ENCODE results near the gene AOAH.
"Not testable (repeated sequence)": the region's sequence is repeated elsewhere in the genome, so short reads cannot be mapped to it uniquely, and the experiment has no call there.

The AOAH gene

GRCh38 chr7:36473454-36474282 lies 250.6 kb downstream of the AOAH start:
- no peak overlapping the region for H3K4me3 ChIP-seq (ENCODE audit: low read length)
- no peaks in the 10 kb centered on the region for H3K36me3 ChIP-seq (ENCODE audit: control insufficient read depth, insufficient read depth, low read length, severe bottlenecking)
- no peaks in the 10 kb centered on the region for H3K27me3 ChIP-seq (replicated peaks; ENCODE audit: control insufficient read depth, insufficient read depth, low read length)
- peak; percentile 23 for DNase-seq (ENCODE audit: low read depth)
- no peaks in the 10 kb centered on the region for H3K4me1 ChIP-seq (ENCODE audit: control insufficient read depth, insufficient read depth, low read length)
- no peaks in the 10 kb centered on the region for H3K9me3 ChIP-seq (ENCODE audit: control insufficient read depth, low read length)
- no peak overlapping the region for H3K9ac ChIP-seq (ENCODE audit: low read length)

DNA sequence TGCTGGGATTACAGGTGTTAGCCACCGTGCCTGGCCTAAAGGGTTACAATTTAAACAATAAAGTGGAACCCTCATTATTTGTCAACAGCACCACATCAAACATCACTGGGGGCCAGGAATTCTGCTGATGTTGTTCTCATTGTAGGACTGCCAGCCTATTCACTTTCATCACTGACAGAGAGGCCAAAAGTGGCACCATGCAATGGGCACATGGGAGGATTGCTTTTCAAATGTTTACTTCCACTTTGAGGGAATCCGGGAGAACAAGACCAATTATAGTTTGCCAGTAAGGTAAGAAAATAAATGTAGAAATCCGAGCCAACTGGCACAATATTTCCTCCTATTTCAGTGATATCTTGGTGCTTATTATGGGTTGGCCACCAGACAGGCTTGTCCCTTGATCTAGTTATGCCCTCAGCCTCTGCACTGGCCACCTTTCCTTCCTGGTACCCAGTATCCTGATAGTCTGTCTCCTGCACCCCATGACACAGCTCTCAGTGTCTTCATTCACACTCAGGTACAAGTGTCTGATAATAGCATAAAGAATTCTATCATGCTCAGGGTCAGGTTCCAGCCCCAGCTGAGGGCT lies 252.1 kb downstream of the AOAH start:
- DNase-seq (ENCODE audit: low read depth) = no peak
- Histone ChIP-seq H3K9me3 (ENCODE audit: control insufficient read depth, low read length) (no peaks in the 10 kb centered on the region), H3K27me3 (replicated peaks; ENCODE audit: control insufficient read depth, insufficient read depth, low read length) (no peaks in the 10 kb centered on the region), H3K4me3 (ENCODE audit: low read length) (no peak overlapping the region), H3K4me1 (ENCODE audit: control insufficient read depth, insufficient read depth, low read length) (no peaks in the 10 kb centered on the region), H3K36me3 (ENCODE audit: control insufficient read depth, insufficient read depth, low read length, severe bottlenecking) (no peaks in the 10 kb centered on the region), H3K9ac (ENCODE audit: low read length) (no peak overlapping the region)

GRCh38 chr7:36469236-36469635 lies 255.1 kb downstream of the AOAH start:
- H3K4me1 ChIP-seq (ENCODE audit: control insufficient read depth, insufficient read depth, low read length) = no peaks in the 10 kb centered on the region
- H3K9me3 ChIP-seq (ENCODE audit: control insufficient read depth, low read length) = no peaks in the 10 kb centered on the region
- no peak overlapping the region for H3K4me3 ChIP-seq (ENCODE audit: low read length)
- peak; percentile 16 for DNase-seq (ENCODE audit: low read depth)
- H3K9ac ChIP-seq (ENCODE audit: low read length) = no peak overlapping the region
- H3K27me3 ChIP-seq (replicated peaks; ENCODE audit: control insufficient read depth, insufficient read depth, low read length) = no peaks in the 10 kb centered on the region
- no peaks in the 10 kb centered on the region for H3K36me3 ChIP-seq (ENCODE audit: control insufficient read depth, insufficient read depth, low read length, severe bottlenecking)

- no peak overlapping the region for H3K9ac ChIP-seq (ENCODE audit: low read length)
- H3K4me3 ChIP-seq (ENCODE audit: low read length) = no peak overlapping the region
- no peaks in the 10 kb centered on the region for H3K27me3 ChIP-seq (replicated peaks; ENCODE audit: control insufficient read depth, insufficient read depth, low read length)
- no peaks in the 10 kb centered on the region for H3K36me3 ChIP-seq (ENCODE audit: control insufficient read depth, insufficient read depth, low read length, severe bottlenecking)
- peak; percentile 83 for DNase-seq (ENCODE audit: low read depth)
- no peaks in the 10 kb centered on the region for H3K9me3 ChIP-seq (ENCODE audit: control insufficient read depth, low read length)
- H3K4me1 ChIP-seq (ENCODE audit: control insufficient read depth, insufficient read depth, low read length) = no peaks in the 10 kb centered on the region
These were observed 255.8 kb downstream of the AOAH start for GRCh38 chr7:36468370-36469101.

DNA sequence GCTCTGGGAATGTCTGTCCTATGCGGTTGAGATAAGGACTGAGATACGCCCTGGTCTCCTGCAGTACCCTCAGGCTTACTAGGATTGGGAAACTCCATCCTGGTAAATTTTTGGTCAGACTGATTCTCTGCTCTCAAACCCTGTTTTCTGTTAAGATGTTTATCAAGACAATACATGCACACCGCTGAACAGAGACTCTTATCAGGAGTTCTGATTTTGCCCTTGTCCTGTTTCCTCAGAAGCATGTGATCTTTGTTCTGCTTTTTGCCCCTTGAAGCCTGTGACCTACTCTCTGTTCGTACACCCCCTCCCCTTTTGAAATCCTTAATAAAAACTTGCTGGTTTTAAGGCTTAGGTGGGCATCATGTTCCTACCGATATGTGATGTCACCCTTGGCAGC lies 258.3 kb downstream of the AOAH start:
- not testable (repeated sequence) for H3K9ac ChIP-seq (ENCODE audit: low read length); DNase-seq (ENCODE audit: low read depth); H3K4me1 ChIP-seq (ENCODE audit: control insufficient read depth, insufficient read depth, low read length); H3K4me3 ChIP-seq (ENCODE audit: low read length); H3K9me3 ChIP-seq (ENCODE audit: control insufficient read depth, low read length); H3K27me3 ChIP-seq (replicated peaks; ENCODE audit: control insufficient read depth, insufficient read depth, low read length); H3K36me3 ChIP-seq (ENCODE audit: control insufficient read depth, insufficient read depth, low read length, severe bottlenecking)

- no peak for DNase-seq (ENCODE audit: low read depth)
- Histone ChIP-seq H3K36me3 (ENCODE audit: control insufficient read depth, insufficient read depth, low read length, severe bottlenecking) (no peaks in the 10 kb centered on the region), H3K9me3 (ENCODE audit: control insufficient read depth, low read length) (no peaks in the 10 kb centered on the region), H3K4me1 (ENCODE audit: control insufficient read depth, insufficient read depth, low read length) (no peaks in the 10 kb centered on the region), H3K9ac (ENCODE audit: low read length) (no peak overlapping the region), H3K4me3 (ENCODE audit: low read length) (no peak overlapping the region), H3K27me3 (replicated peaks; ENCODE audit: control insufficient read depth, insufficient read depth, low read length) (peaks cover 6% of the 10 kb centered on the region)
These were observed 260.0 kb downstream of the AOAH start for GRCh38 chr7:36464271-36464670.

Data from adipocyte (in vitro differentiated cells).